HG03175 (cell line): ENCODE data around the gene TUBB6.

Experiments
- ATAC-seq: cut with Tn5 transposase; IDR thresholded peaks from one replicate; pipeline ENCODE4 v1.9.1; 2021; ENCODE audit warnings: mild to moderate bottlenecking, moderate library complexity; ENCODE audit not compliant: unreplicated experiment

Gene TUBB6

GRCh38 chr18:12307701-12308385 lies at the start of gene TUBB6:
Gene TUBB6 (plus strand): TSS chr18:12308241. CDS start chr18:12308293, 52 bp downstream.
- ATAC-seq, result peak; percentile 61

- no peak for ATAC-seq
Observed at GRCh38 chr18:12258719-12259705, 49.0 kb upstream of the TUBB6 start.

- no peak for ATAC-seq
Observed at GRCh38 chr18:12262748-12263147, 45.3 kb upstream of the TUBB6 start.

GRCh38 chr18:12264864-12265263 lies 43.2 kb upstream of the TUBB6 start:
- ATAC-seq, result no peak

GRCh38 chr18:12271376-12272235 lies 36.4 kb upstream of the TUBB6 start:
- peak; percentile 85 for ATAC-seq

GRCh38 chr18:12274793-12275192 lies 33.2 kb upstream of the TUBB6 start:
- ATAC-seq, result no peak

GRCh38 chr18:12276736-12277554 lies 31.1 kb upstream of the TUBB6 start:
- no peak for ATAC-seq

GRCh38 chr18:12278215-12278671 lies 29.8 kb upstream of the TUBB6 start:
- no peak for ATAC-seq

- ATAC-seq, result no peak
Observed at GRCh38 chr18:12278741-12279682, 29.0 kb upstream of the TUBB6 start.

GRCh38 chr18:12279781-12280531 lies 28.1 kb upstream of the TUBB6 start:
- no peak for ATAC-seq

GRCh38 chr18:12281861-12282260 lies 26.2 kb upstream of the TUBB6 start:
- ATAC-seq, result no peak

GRCh38 chr18:12282442-12283039 lies 25.5 kb upstream of the TUBB6 start:
- ATAC-seq, result no peak

GRCh38 chr18:12283256-12283655 lies 24.8 kb upstream of the TUBB6 start:
- ATAC-seq, result no peak

- ATAC-seq, result no peak
Observed at GRCh38 chr18:12283666-12284065, 24.4 kb upstream of the TUBB6 start.

GRCh38 chr18:12287131-12287681 lies 20.8 kb upstream of the TUBB6 start:
- no peak for ATAC-seq

GRCh38 chr18:12287684-12288402 lies 20.2 kb upstream of the TUBB6 start:
- no peak for ATAC-seq

GRCh38 chr18:12288403-12288755 lies 19.7 kb upstream of the TUBB6 start:
- ATAC-seq, result no peak
